Umbilical cord (tissue), 2 donors: Measurements from ENCODE around the gene FRMPD4. TPM values are rescaled to one million over a fixed set of nuclear protein-coding genes. Genes with fewer than 3 reads are reported as not detected.
A peak's percentile ranks its signal among the peaks of the same experiment; 100 is the strongest.

ENCODE experiments used
- DNase-seq: peaks from one replicate; pipeline ENCODE4 v3.0.0-alpha.2; 2015; ENCODE audit warnings: low spot score
- total RNA-seq: library from RNA; depleted of rRNA; stranded (reverse); fragments of >200 nt; gene quantifications from one replicate; pipeline ENCODE4 v1.2.3, GENCODE V29; 2014; ENCODE audit warnings: low replicate concordance; ENCODE audit not compliant: insufficient read depth

The FRMPD4 gene
- total RNA-seq, 1 donor from 2014 or later, result 4.6 TPM

DNA sequence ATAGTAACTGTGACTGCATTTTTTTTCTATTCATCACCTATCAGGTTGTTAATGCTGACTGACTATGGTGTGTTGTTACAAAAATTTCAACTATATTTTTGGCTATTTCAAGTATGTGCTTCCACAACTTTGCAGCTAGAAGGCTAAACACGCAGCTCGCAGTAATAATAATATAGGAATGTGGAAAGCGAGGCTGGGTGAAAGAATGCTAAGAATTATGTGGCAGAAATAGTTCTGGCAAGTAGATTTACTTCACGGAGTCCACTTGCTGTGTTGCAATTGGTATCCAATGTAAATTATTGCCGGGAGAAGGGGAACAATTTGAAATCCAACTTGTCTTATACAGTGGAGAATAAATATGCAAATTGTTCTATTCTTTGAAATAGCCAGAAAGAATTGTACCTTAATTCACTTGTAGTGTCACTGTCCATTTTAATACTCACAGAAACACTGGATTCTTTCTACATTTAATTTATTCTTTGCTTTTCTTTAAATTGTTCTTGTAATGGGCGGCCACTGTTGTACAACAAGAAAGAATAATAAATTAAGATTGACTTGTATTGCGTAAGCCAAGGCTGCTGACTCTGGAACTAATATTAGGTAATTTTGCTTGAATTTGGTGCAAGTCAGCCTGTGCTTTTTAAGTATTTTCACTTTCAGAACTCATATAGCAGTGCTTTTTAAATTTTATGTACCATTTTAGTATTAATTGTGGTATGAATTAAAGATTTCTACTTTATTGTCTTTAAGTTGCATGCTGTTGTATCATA, 154.9 kb downstream of the FRMPD4 start:
- peak; percentile 1 for DNase-seq

- no peak for DNase-seq
Measured at GRCh38 chrX:12297353-12297752, 159.1 kb downstream of the FRMPD4 start.

GRCh38 chrX:12301288-12301687, 163.0 kb downstream of the FRMPD4 start:
- DNase-seq, result no peak

DNA sequence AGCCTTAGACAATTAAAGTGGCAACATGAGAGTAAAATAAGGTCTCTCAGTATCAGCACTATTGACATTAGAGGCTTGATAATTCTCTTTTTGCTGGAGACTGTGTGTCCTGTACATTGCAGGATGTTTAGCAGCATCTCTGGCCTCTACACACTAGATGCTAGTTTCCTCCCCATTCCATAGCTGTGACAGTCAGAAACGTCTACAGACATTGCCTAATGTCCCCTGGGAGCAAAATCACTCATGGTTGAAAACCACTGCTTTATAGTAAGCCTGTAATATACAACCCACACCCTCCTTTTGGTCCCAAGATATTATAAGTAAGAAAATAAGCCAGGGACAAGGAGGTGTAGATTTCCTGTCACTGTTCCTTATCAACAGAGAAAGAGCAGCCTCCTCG, 166.0 kb downstream of the FRMPD4 start:
- peak; percentile 10 for DNase-seq

GRCh38 chrX:12307961-12308360, 169.7 kb downstream of the FRMPD4 start:
- DNase-seq, result no peak

GRCh38 chrX:12308420-12308819, 170.1 kb downstream of the FRMPD4 start:
- no peak for DNase-seq

GRCh38 chrX:12309040-12309743, 170.9 kb downstream of the FRMPD4 start:
- DNase-seq, result no peak

DNA sequence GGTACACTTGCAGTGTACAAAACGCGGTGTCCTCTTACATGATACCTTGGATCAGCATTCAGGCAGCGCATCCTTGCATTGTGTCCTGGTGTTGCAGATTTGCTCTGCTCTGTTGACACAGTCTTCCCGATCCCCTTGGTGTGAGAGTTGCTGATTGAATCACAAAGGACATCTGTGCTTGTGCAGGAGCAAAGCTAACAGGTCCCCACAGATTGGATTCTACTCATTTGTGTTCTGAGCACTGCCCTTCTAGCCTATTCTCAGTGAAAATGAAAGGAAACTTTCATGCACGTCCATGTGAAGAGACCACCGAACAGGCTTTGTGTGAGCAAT, 171.4 kb downstream of the FRMPD4 start:
- DNase-seq, result no peak

- no peak for DNase-seq
Measured at GRCh38 chrX:12314651-12315050, 176.4 kb downstream of the FRMPD4 start.

- DNase-seq, result no peak
Measured at GRCh38 chrX:12315526-12315925, 177.3 kb downstream of the FRMPD4 start.

DNA sequence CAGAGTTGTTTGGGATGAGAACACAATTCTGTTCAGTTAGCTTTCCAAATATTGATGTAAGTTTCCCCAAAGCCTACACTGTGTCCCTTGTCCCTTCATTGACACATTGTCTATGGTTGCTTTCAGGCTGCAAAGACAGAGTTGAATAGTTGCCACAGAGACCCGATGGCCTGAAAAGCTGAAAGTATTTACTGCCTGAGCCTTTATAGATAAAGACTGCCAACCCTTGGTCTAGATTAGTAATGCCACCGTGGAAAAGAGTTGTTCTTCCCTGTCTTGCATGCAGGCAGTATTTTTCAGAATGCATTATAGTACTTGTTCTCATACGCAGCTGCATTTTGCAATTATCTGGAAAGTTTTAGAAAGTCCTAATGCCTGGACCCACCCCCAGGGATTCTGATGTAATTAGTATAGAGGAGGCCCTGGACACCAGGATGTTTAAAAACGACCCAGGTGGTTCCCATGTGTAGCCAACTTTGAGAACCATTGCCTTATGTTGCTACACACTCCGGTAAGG, 180.8 kb downstream of the FRMPD4 start:
- no peak for DNase-seq

- DNase-seq, result no peak
Measured at GRCh38 chrX:12319992-12320391, 181.7 kb downstream of the FRMPD4 start.

DNA sequence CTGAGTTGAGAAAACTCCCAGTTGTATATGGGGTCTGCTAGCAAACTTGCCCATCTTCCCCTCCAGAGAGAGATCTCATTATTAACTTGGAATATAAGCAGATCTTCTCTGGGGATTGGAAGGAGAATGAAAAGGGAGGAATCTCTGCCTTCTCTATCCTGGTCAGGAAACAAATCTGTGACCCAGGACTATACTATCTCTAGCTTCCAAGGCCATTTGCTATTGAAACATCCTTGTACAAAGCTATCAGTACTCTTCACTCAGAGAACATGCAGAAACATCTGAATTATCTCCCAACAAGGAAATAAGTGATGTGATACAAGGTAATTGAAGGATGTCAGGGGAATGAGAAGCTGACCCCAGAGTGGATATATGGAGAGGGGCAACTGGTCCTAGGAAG, 183.8 kb downstream of the FRMPD4 start:
- no peak for DNase-seq

DNA sequence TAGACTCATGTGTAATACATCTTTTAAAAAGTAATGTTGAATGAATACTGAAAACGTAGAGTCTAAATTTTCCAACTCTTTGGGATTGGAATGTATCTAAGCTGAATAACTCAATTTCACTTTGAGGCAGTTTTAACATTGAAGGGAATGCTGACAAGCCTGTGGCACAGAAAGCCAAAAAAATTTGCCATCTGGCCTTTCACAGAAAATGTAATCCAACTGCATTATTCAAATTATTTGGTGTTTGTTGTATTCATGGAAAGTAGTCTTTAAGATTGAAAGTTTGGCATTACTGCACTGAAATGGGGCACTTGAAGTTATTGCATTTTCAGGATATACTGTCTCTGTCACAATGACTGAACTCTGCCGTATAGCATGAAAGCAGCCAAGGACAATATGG, 186.9 kb downstream of the FRMPD4 start:
- no peak for DNase-seq

DNA sequence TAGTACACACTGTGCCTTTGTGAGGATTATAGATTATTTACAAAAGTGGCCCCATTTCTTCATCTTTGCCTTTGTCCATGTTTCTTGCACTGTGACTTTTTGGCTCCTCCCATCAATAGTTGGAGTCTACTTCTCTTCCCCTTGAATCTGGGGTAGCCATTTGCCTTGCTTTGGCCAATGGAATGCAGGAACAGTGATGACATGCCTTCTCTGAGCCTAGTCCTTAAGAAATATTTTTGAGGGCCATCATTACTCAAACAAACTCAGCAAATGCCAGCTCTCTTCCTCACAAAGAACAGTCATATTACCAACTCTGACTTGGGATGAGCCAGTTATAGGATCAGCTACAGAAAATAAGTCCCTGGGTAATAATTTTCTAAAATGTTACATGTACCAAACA, 189.6 kb downstream of the FRMPD4 start:
- no peak for DNase-seq

DNA sequence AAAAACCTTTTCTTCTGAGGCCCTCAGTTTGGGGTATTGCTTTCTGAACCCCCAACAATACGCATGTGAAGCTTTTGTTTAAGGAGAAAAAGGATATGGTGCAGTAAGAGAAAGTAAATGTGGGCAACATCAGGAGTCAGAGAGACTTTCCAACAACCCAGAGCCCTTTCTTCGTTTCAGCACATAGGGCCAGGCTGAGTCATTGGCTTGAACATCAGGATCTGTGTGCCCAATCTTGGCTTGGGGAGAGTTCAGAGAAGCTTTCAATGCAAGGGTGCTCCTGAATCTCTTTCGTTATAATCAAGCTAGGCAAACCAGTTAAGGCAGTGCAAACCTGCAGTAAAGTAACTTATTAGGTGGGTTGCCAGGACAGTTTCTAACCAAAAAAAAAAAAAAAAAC, 191.2 kb downstream of the FRMPD4 start:
- no peak for DNase-seq

- no peak for DNase-seq
Measured at GRCh38 chrX:12330841-12331240, 192.6 kb downstream of the FRMPD4 start.

DNA sequence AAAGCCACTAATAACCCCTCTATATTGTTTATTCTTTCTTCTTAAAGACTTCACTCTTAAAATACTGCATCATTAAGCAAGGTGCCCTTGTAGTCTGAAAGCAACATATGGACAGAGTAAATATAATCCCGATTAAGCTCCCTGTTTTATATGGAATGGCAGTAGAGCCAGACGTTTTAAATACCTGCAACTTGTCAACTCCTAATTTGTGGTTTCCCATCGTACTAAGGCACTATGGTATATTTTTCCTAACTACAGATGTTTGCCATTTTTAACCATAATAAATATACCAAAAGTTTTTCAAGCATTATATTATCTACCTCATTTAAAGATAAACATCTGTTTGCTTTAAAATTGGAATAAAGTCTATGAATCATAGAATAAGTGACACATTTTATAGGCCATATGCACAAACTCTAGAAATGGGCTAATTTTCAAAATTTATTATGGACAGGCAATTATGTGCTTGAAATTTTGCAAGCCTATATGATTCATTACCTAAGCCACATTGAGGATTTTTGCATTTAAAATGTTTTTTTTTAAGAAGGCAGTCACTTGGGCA, 194.6 kb downstream of the FRMPD4 start:
- no peak for DNase-seq

DNA sequence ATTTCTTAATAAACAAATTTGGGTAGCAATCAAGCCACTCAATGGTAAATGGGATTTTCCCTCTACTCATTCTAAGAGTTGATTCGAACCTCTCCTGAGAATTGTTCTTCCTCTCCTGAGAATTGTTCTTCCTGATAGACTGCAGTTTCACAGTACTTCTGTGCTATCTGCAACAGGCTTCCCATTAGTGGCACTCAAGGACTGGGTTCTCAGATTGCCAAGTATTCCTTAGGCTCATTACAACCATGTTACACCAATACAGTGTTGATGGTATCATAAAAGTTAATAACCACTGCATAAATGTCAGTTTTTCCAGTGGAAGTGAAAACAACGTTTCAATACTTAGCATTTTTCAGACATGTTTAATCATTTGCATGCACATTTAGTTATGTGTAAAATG, 201.6 kb downstream of the FRMPD4 start:
- DNase-seq, result no peak

GRCh38 chrX:12344954-12345353, 206.7 kb downstream of the FRMPD4 start:
- DNase-seq, result no peak

DNA sequence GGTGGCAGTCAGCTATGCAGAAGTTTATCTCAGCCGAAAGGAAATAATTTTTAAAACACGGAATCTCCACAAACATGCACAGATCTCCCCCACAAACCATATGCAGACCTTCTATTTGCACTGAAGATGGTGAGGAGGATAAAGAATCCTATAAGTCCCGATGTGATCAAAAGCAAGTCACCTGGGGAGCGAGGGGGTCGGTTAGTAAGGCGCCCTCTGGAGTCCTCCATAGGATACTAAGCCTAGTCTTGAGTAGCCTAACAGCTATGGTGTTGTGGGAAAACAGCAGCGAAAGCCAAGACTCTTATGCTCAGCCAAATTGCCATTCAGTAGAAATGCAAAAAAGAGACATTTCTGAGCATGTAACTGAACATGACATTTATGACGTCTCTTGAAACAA, 210.9 kb downstream of the FRMPD4 start:
- DNase-seq, result no peak

DNA sequence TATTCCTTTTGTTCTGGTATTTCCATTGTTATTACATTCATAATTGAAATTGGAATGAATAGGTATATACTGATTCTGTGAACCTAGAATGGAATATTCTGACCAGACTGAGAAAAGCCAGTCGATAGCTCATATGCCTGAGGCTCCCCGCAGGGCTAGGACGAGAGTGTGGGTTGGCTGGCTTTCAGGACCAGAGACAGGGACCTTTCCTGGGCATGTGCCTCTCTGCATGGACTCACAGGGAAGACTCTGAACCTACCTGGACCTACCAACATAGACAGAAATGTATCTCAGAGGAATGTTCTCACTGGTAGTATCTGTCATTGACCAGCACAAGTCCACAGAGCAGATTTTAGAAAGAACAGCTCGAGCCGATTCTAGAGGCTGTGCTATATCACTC, 214.6 kb downstream of the FRMPD4 start:
- DNase-seq, result no peak

DNA sequence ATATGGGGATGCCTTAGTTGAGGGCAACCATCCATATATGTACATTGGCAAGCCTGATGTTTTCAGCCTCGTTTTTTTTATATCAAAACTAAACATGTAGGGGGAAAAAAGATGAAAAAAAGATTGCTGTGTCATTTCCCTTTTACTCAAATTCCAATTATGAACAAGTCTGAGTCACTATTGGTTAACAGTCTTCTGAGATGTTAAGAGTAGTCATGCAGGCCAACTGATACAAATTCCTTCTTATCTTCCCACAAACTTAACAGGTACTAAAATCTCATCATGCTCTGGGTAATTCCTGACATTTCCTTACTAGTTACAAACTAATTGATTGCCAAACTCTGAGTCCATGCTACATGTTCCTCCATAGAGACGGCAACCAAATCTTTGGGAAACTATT, 222.1 kb downstream of the FRMPD4 start:
- DNase-seq, result no peak
